HCT116 (cell line): ENCODE data around the gene CLCN4. TPM values are rescaled to one million over a fixed set of nuclear protein-coding genes. Genes with fewer than 3 reads are reported as not detected.

Experiments
- ATAC-seq: fragments of 200-7000 bp; cut with Tn5 transposase; 2 replicates; pipeline ENCODE4 v1.9.1; 2020; ENCODE audit warnings: mild to moderate bottlenecking, moderate library complexity
- BruUV-seq: library from RNA; stranded (reverse); fragments of 400-500 nt; replicated peaks from 2 replicates; lab custom pipeline; 2021; lab: Mats Ljungman, UMichigan
- CTCF ChIA-PET: fragments of 300-600 bp; sonication (Branson Sonifier 250); formaldehyde crosslinking; loops from one replicate; lab custom pipeline; 2021; ENCODE audit warnings: antibody characterized with exemption; lab: Charles Lee
- POLR2A ChIA-PET: fragments of 300-600, 350-600 bp; sonication (Branson Sonifier 250); formaldehyde crosslinking; loops from one replicate; lab custom pipeline; 2021; ENCODE audit warnings: antibody characterized with exemption; lab: Charles Lee
- RAD21 ChIA-PET, 2 experiments: fragments of 300-600 bp; sonication (Branson Sonifier 250); formaldehyde crosslinking; loops; one replicate each; lab custom pipeline; 2023; ENCODE audit warnings: low total read pairs in 2 of 2; ENCODE audit not compliant: uncharacterized antibody in 2 of 2, unreplicated experiment in 2 of 2, low non-redundant PET in 1 of 2; lab: Charles Lee
- DNase-seq: peaks from one replicate; pipeline ENCODE4 v3.0.0-alpha.2; 2010; ENCODE audit warnings: low read depth, low spot score
- H2AFZ ChIP-seq: fragments of 200-600 bp; shearing (Covaris generic), sonication (generic); 2 replicates; pipeline ENCODE4 v1.6.1; 2017; ENCODE audit warnings: low read depth, mixed run types, mixed read lengths, antibody characterized with exemption, low read length; ENCODE audit not compliant: poor library complexity, severe bottlenecking
- H3K27ac ChIP-seq: 2 replicates; pipeline ENCODE4 v1.5.1; 2012; ENCODE audit warnings: low read depth, low read length
- H3K27me3 ChIP-seq: fragments of 200-600 bp; sonication (generic); 2 replicates; pipeline ENCODE4 v1.6.1; 2016; ENCODE audit warnings: mixed run types, low read length, mixed read lengths; ENCODE audit not compliant: insufficient read depth
- H3K36me3 ChIP-seq, 2 experiments: fragments of 200-500 bp in 1 of 2; fragments of 200-600 bp in 1 of 2; sonication (Bioruptor generic) in 1 of 2; sonication (generic) in 1 of 2; 2 replicates each; pipeline versions ENCODE4 v1.5.1 to v1.6.1; 2014 to 2016; ENCODE audit warnings: low read length in 2 of 2, inconsistent platforms in 1 of 2, mixed read lengths in 1 of 2, mixed run types in 1 of 2; ENCODE audit not compliant: insufficient read depth in 2 of 2, control insufficient read depth in 1 of 2
- H3K4me1 ChIP-seq, 2 experiments: fragments of 200-600 bp in 1 of 2; sonication (generic) in 1 of 2; 2 replicates each; pipeline versions ENCODE4 v1.5.1 to v1.6.1; 2012 to 2017; ENCODE audit warnings: low read length in 2 of 2, inconsistent platforms in 1 of 2, mild to moderate bottlenecking in 1 of 2, mixed read lengths in 1 of 2, mixed run types in 1 of 2, moderate library complexity in 1 of 2; ENCODE audit not compliant: insufficient read depth in 2 of 2, control insufficient read depth in 1 of 2
- H3K4me2 ChIP-seq: fragments of 200-600 bp; sonication (generic); 2 replicates; pipeline ENCODE4 v1.6.1; 2017; ENCODE audit warnings: mixed run types, low read length, mixed read lengths
- H3K4me3 ChIP-seq, 2 experiments: fragments of 200-600 bp in 1 of 2; sonication (generic) in 1 of 2; replicated peaks in 1 of 2; 2 replicates each; pipeline ENCODE4 v1.5.1; 2011 to 2016; ENCODE audit warnings: low read length in 2 of 2, control low read depth in 1 of 2, low read depth in 1 of 2, mild to moderate bottlenecking in 1 of 2, mixed read lengths in 1 of 2, mixed run types in 1 of 2
- H3K79me2 ChIP-seq: fragments of 200-600 bp; sonication (generic); 2 replicates; pipeline ENCODE4 v1.6.1; 2017; ENCODE audit warnings: mild to moderate bottlenecking, mixed run types, low read length, moderate library complexity, mixed read lengths; ENCODE audit not compliant: insufficient read depth
- H3K9ac ChIP-seq: fragments of 200-600 bp; sonication (generic); 2 replicates; pipeline ENCODE4 v1.6.1; 2016; ENCODE audit warnings: low read length, mixed read lengths
- H3K9me2 ChIP-seq: fragments of 200-600 bp; sonication (generic), shearing (Covaris generic); 2 replicates; pipeline ENCODE4 v1.6.1; 2017; ENCODE audit warnings: mixed run types, mild to moderate bottlenecking, moderate library complexity; ENCODE audit not compliant: insufficient read depth
- H3K9me3 ChIP-seq, 2 experiments: fragments of 200-500 bp in 1 of 2; fragments of 200-600 bp in 1 of 2; sonication (Bioruptor generic) in 1 of 2; sonication (generic) in 1 of 2; 2 replicates each; pipeline ENCODE4 v1.6.1; 2014 to 2017; ENCODE audit warnings: low read length in 2 of 2, mixed read lengths in 2 of 2, inconsistent platforms in 1 of 2, low read depth in 1 of 2, mild to moderate bottlenecking in 1 of 2, mixed run types in 1 of 2, moderate library complexity in 1 of 2; ENCODE audit not compliant: control insufficient read depth in 1 of 2, insufficient read depth in 1 of 2
- H4K20me1 ChIP-seq: fragments of 200-600 bp; sonication (generic), shearing (Covaris generic); 2 replicates; pipeline ENCODE4 v1.6.1; 2017; ENCODE audit warnings: mixed run types, mild to moderate bottlenecking, moderate library complexity; ENCODE audit not compliant: insufficient read depth
- ATF3 ChIP-seq: IDR thresholded peaks from 2 replicates; pipeline ENCODE4 v1.6.1; 2012
- CBX3 ChIP-seq: IDR thresholded peaks from 2 replicates; pipeline ENCODE4 v1.6.1; 2012; ENCODE audit warnings: low read depth
- CEBPB ChIP-seq: IDR thresholded peaks from 2 replicates; pipeline ENCODE4 v1.6.1; 2012; ENCODE audit warnings: low read depth
- JUND ChIP-seq: IDR thresholded peaks from 2 replicates; pipeline ENCODE4 v1.6.1; 2012
- POLR2AphosphoS5 ChIP-seq: IDR thresholded peaks from 2 replicates; pipeline ENCODE4 v1.6.1; 2011; ENCODE audit warnings: mild to moderate bottlenecking, low read depth, low read length, moderate library complexity
- SIN3A ChIP-seq: IDR thresholded peaks from 2 replicates; pipeline ENCODE4 v1.6.1; 2012; ENCODE audit warnings: low read depth
- TCF7L2 ChIP-seq: IDR thresholded peaks from 2 replicates; pipeline ENCODE4 v1.7.0; 2011; ENCODE audit warnings: borderline replicate concordance, inconsistent platforms; ENCODE audit not compliant: insufficient read depth, insufficient read length; ENCODE audit errors: extremely low read depth
- ZBTB33 ChIP-seq: IDR thresholded peaks from 2 replicates; pipeline ENCODE4 v1.6.1; 2011; ENCODE audit warnings: mild to moderate bottlenecking, low read length, moderate library complexity; ENCODE audit not compliant: insufficient replicate concordance; ENCODE audit errors: extremely low read depth
- ZFX ChIP-seq: fragments of 450-650 bp; IDR thresholded peaks from 2 replicates; pipeline ENCODE4 v1.6.1; 2017
- intact Hi-C: fragments of 100-400 bp; cut with micrococcal nuclease; formaldehyde crosslinking; loops from 2 replicates; pipeline ENCODE4 v1.10.0; 2022
- total RNA-seq: library from RNA; stranded (reverse); gene quantifications from one replicate; pipeline ENCODE4 v1.2.1, GENCODE V29; 2021; ENCODE audit not compliant: unreplicated experiment

CLCN4 gene
- total RNA-seq, 1 experiment from 2014 or later = 3.1 TPM

- no peak for TF ChIP-seq CBX3
- no peak for TF ChIP-seq ZFX
- no peak for TF ChIP-seq JUND
- no peak for TF ChIP-seq SIN3A
These were observed 10.8 kb downstream of the CLCN4 start (continued) for GRCh38 chrX:10167573-10167972.

GRCh38 chrX:10168226-10168625, 11.5 kb downstream of the CLCN4 start:
- ChIA-PET RAD21 (no interaction called here), POLR2A (no interaction called here), CTCF (no interaction called here)
- H3K4me1 ChIP-seq = peaks cover 0 to under 1% of the 10 kb centered on the region in 2 experiments; a peak in 2 of 4 replicates
- H2AFZ ChIP-seq = no peak overlapping the region
- no peaks in the 10 kb centered on the region for H3K9me2 ChIP-seq
- no peak overlapping the region for H3K4me2 ChIP-seq
- no peak for ATAC-seq
- TF ChIP-seq ZBTB33 (no peak), CEBPB (no peak), ATF3 (no peak), CBX3 (no peak), TCF7L2 (no peak), ZFX (no peak), POLR2AphosphoS5 (no peak)
- no peaks in the 10 kb centered on the region for H3K36me3 ChIP-seq
- H3K27me3 ChIP-seq = no peaks in the 10 kb centered on the region
- H4K20me1 ChIP-seq = no peaks in the 10 kb centered on the region
- DNase-seq = no peak
- no peaks in the 10 kb centered on the region for H3K9me3 ChIP-seq
- no TSS peak for BruUV-seq
- intact Hi-C loops = no loop called here
- H3K27ac ChIP-seq = no peak overlapping the region
- no peaks in the 10 kb centered on the region for H3K79me2 ChIP-seq
- no peak overlapping the region for H3K9ac ChIP-seq
- H3K4me3 ChIP-seq = no peak overlapping the region
